Lower leg skin (tissue), 4 donors: ENCODE measurements around the gene CAMKK2. TPM values are rescaled to one million over a fixed set of nuclear protein-coding genes. Genes with fewer than 3 reads are reported as not detected.
A peak's percentile ranks its signal among the peaks of the same experiment; 100 is the strongest.
"Not testable (repeated sequence)": the region's sequence is repeated elsewhere in the genome, so short reads cannot be mapped to it uniquely, and the experiment has no call there.

Source experiments
- DNase-seq, 2 donors: peaks; one replicate each; pipeline ENCODE4 v3.0.0-alpha.2; 2019; ENCODE audit warnings: low spot score in 2 of 2
- H3K4me3 ChIP-seq: fragments of 200-600 bp; sonication (generic); 2 replicates; pipeline ENCODE4 v1.5.1; 2017; ENCODE audit warnings: mild to moderate bottlenecking, low read depth; ENCODE audit not compliant: poor library complexity, severe bottlenecking
- CTCF ChIP-seq, 3 donors: fragments of 450-650 bp; IDR thresholded peaks; one replicate each; pipeline ENCODE4 v1.5.1; 2016; ENCODE audit warnings: antibody characterized with exemption in 3 of 3, mild to moderate bottlenecking in 3 of 3, moderate library complexity in 2 of 3
- POLR2A ChIP-seq, 2 donors: fragments of 450-650 bp; IDR thresholded peaks; one replicate each; pipeline ENCODE4 v1.6.1; 2016 to 2017; ENCODE audit warnings: antibody characterized with exemption in 2 of 2, mild to moderate bottlenecking in 1 of 2, moderate library complexity in 1 of 2
- WGBS, 2 donors: methylation state at CpG; one replicate each; pipeline ENCODE4 v1.1.5; 2018; 5-methylcytosine and 5-hydroxymethylcytosine counted together
- intact Hi-C: fragments of 100-400 bp; cut with DNase I; formaldehyde crosslinking; loops from one replicate; pipeline ENCODE4 v1.15.0; 2023; ENCODE audit warnings: low total_unique reads
- total RNA-seq, 4 donors: library from RNA; depleted of rRNA; stranded (reverse); fragments of >200 nt; gene quantifications; one replicate each; pipeline ENCODE4 v1.1.0, GENCODE V29; 2016

The CAMKK2 gene
- total RNA-seq, 4 donors from 2014 or later = 18.2 to 31.4 (median 21.5) TPM

GRCh38 chr12:121230538-121230907 is 66.0 kb downstream of the CAMKK2 start:
- DNase-seq = no peak
- WGBS, 2 donors = 87 to 91% methylated on average over 12 of the region's 12 CpGs
- intact Hi-C loops = no loop called here
- H3K4me3 ChIP-seq = no peak overlapping the region
- no peak for TF ChIP-seq CTCF (IDR thresholded peaks at IDR 0.05)
- no peak for TF ChIP-seq POLR2A (IDR thresholded peaks at IDR 0.05)

- H3K4me3 ChIP-seq, intact Hi-C loops: not testable (repeated sequence)
- WGBS, 2 donors = 41 to 44% methylated on average over 19 of the region's 19 CpGs
- peak in 1 of 2 donors; percentile 94 for DNase-seq
- TF ChIP-seq CTCF (IDR thresholded peaks at IDR 0.05) = peak in 1 of 3 donors; percentile 69
These were observed 66.5 kb downstream of the CAMKK2 start for GRCh38 chr12:121229826-121230537.

- intact Hi-C loops = no loop called here
- H3K4me3 ChIP-seq = no peak overlapping the region
- no peak for TF ChIP-seq POLR2A (IDR thresholded peaks at IDR 0.05)
- no peak for TF ChIP-seq CTCF (IDR thresholded peaks at IDR 0.05)
- 94 to 96% methylated on average over 14 to 21 of the region's 24 CpGs for whole genome bisulfite sequencing, 2 donors
- no peak for DNase-seq
These were observed 67.4 kb downstream of the CAMKK2 start for GRCh38 chr12:121228919-121229665.

- no peak for TF ChIP-seq CTCF (IDR thresholded peaks at IDR 0.05)
- no peak for TF ChIP-seq POLR2A (IDR thresholded peaks at IDR 0.05)
- 61% methylated on average over 9 of the region's 9 CpGs for WGBS, 2 donors
- DNase-seq = no peak
These were observed 69.2 kb downstream of the CAMKK2 start for GRCh38 chr12:121227294-121227693.

GRCh38 chr12:121226871-121227270 is 69.6 kb downstream of the CAMKK2 start:
- 93 to 96% methylated on average over 8 of the region's 8 CpGs for WGBS, 2 donors

More at GRCh38 chr12:121227294-121227693, 69.2 kb downstream of the CAMKK2 start:
- no peak overlapping the region for H3K4me3 ChIP-seq
- intact Hi-C loops = no loop called here

GRCh38 chr12:121226399-121226798 is 70.1 kb downstream of the CAMKK2 start:
- no peak overlapping the region for H3K4me3 ChIP-seq
- no peak for DNase-seq
- 86 to 88% methylated on average over 8 of the region's 8 CpGs for WGBS, 2 donors
- TF ChIP-seq POLR2A (IDR thresholded peaks at IDR 0.05) (no peak), CTCF (IDR thresholded peaks at IDR 0.05) (no peak)
- intact Hi-C loops = no loop called here

More at GRCh38 chr12:121226871-121227270, 69.6 kb downstream of the CAMKK2 start:
- intact Hi-C loops, DNase-seq, H3K4me3 ChIP-seq: not testable (repeated sequence)
